Glutamatergic neuron (in vitro differentiated cells): ENCODE results near the gene RAPGEF5. TPM values are rescaled to one million over a fixed set of nuclear protein-coding genes. Genes with fewer than 3 reads are reported as not detected.

ENCODE experiments used
- DNase-seq: peaks from one replicate; pipeline ENCODE4 v3.0.0; 2022
- H3K27ac Mint-ChIP-seq: one replicate; pipeline ENCODE4 v1.8.0; 2020; ENCODE audit warnings: mild to moderate bottlenecking, mixed read lengths, inconsistent platforms; ENCODE audit not compliant: unreplicated experiment
- H3K27me3 Mint-ChIP-seq: one replicate; pipeline ENCODE4 v1.8.0; 2020; ENCODE audit warnings: mild to moderate bottlenecking, moderate library complexity, mixed read lengths, inconsistent platforms; ENCODE audit not compliant: unreplicated experiment
- H3K36me3 Mint-ChIP-seq: one replicate; pipeline ENCODE4 v1.8.0; 2020; ENCODE audit warnings: mild to moderate bottlenecking, mixed read lengths, inconsistent platforms; ENCODE audit not compliant: unreplicated experiment
- H3K4me1 Mint-ChIP-seq: one replicate; pipeline ENCODE4 v1.8.0; 2020; ENCODE audit warnings: mild to moderate bottlenecking, low read depth, mixed read lengths, inconsistent platforms; ENCODE audit not compliant: unreplicated experiment
- H3K4me3 Mint-ChIP-seq: one replicate; pipeline ENCODE4 v1.8.0; 2020; ENCODE audit warnings: mild to moderate bottlenecking, mixed read lengths, inconsistent platforms; ENCODE audit not compliant: unreplicated experiment
- H3K9me3 Mint-ChIP-seq: one replicate; pipeline ENCODE4 v1.8.0; 2020; ENCODE audit warnings: mild to moderate bottlenecking, moderate library complexity, mixed read lengths, inconsistent platforms; ENCODE audit not compliant: unreplicated experiment
- CTCF ChIP-seq: fragments of 200-600 bp; sonication (generic); IDR thresholded peaks from one replicate; pipeline ENCODE4 v1.5.0; 2021; ENCODE audit not compliant: partially characterized antibody, unreplicated experiment
- total RNA-seq: library from RNA; stranded (reverse); fragmentation: NEBNext Ultra II Directional; extraction: Animal tissue kit (Norgen Biotek cat#: 25700); gene quantifications from one replicate; pipeline ENCODE4 v1.2.1, GENCODE V29; 2021; ENCODE audit not compliant: unreplicated experiment

Gene RAPGEF5
- total RNA-seq, 1 donor from 2014 or later: 169 TPM

DNA sequence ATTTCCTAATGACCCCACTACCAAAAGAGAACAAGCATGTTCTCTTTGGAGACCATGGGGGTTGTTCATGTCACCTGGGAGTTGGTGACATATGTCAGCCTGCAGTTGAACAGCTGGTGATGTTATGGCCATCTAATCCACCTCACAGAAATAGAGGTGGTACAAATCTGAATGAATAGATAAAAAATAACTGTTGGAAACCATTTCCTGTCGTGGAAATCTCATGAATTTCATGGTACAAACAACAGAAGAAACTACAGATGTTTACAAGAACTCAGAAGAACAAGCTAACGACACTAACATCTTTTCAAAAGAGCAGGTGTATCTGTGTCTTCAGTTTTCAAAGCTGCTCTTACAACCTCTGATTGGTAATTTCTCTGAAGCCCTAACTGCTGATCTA, 81.3 kb downstream of the RAPGEF5 start:
- Mint-ChIP-seq H3K27ac (peak overlapping the region; percentile 89), H3K27me3 (peaks cover 5% of the 10 kb centered on the region), H3K9me3 (peaks cover 7% of the 10 kb centered on the region), H3K4me3 (peak overlapping the region; percentile 52), H3K4me1 (peaks cover 12% of the 10 kb centered on the region), H3K36me3 (peaks cover 4% of the 10 kb centered on the region)
- no peak for TF ChIP-seq CTCF
- DNase-seq: no peak

GRCh38 chr7:22271311-22271710, 85.6 kb downstream of the RAPGEF5 start:
- Mint-ChIP-seq H3K4me3 (no peak overlapping the region), H3K27me3 (peaks cover 10% of the 10 kb centered on the region), H3K27ac (no peak overlapping the region), H3K36me3 (peaks cover 4% of the 10 kb centered on the region), H3K9me3 (peaks cover 11% of the 10 kb centered on the region), H3K4me1 (peaks cover 35% of the 10 kb centered on the region)
- DNase-seq: no peak
- no peak for TF ChIP-seq CTCF

- Mint-ChIP-seq H3K27me3 (peaks cover 6% of the 10 kb centered on the region), H3K27ac (no peak overlapping the region), H3K9me3 (peaks cover 8% of the 10 kb centered on the region), H3K36me3 (peaks cover 4% of the 10 kb centered on the region), H3K4me3 (no peak overlapping the region), H3K4me1 (peaks cover 33% of the 10 kb centered on the region)
- DNase-seq: no peak
- TF ChIP-seq CTCF: no peak
Measured at GRCh38 chr7:22270371-22270770, 86.6 kb downstream of the RAPGEF5 start.

DNA sequence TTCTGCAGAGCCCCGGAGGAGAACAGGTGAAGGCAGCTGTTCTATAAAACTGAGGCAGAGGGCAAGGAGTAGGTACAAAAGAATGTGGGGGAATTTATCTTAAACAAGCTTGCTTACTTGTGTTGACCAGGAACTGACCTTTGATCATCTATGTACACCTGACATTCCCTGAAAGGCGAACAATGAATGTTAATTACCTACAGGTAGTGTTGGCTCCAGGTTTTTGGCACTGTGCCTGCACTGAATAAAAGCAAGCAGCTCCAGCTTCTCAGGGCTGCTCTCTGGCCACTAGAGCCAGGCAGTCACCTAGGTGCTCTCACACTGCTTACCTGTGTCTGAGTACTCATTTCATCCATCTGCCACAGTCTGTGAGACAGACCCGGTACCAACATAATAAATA, 87.0 kb downstream of the RAPGEF5 start:
- H3K27me3 Mint-ChIP-seq: peaks cover 5% of the 10 kb centered on the region

More for the DNA sequence above, 87.0 kb downstream of the RAPGEF5 start:
- Mint-ChIP-seq H3K4me3 (no peak overlapping the region), H3K4me1 (peaks cover 29% of the 10 kb centered on the region), H3K36me3 (peaks cover 4% of the 10 kb centered on the region), H3K27ac (no peak overlapping the region), H3K9me3 (peaks cover 7% of the 10 kb centered on the region)
- TF ChIP-seq CTCF: no peak
- DNase-seq: no peak
